Measurements from ENCODE around the gene EXOC3L2.

- TF ChIP-seq CTCF (IDR thresholded peaks at IDR 0.05) (no peak), POLR2AphosphoS5 (IDR thresholded peaks at IDR 0.05; ENCODE audit: low read depth, low read length) (no peak)
Measured at GRCh38 chr19:45245826-45246225, 619 bp upstream of the EXOC3L2 start.

Measured in Panc1 (cell line).